Measurements from ENCODE around the gene THAP4. TPM values are rescaled to one million over a fixed set of nuclear protein-coding genes. Genes with fewer than 3 reads are reported as not detected.
"Not testable (repeated sequence)": the region's sequence is repeated elsewhere in the genome, so short reads cannot be mapped to it uniquely, and the experiment has no call there.

THAP4 gene
- total RNA-seq, 1 experiment from 2014 or later = 71.9 TPM

DNA sequence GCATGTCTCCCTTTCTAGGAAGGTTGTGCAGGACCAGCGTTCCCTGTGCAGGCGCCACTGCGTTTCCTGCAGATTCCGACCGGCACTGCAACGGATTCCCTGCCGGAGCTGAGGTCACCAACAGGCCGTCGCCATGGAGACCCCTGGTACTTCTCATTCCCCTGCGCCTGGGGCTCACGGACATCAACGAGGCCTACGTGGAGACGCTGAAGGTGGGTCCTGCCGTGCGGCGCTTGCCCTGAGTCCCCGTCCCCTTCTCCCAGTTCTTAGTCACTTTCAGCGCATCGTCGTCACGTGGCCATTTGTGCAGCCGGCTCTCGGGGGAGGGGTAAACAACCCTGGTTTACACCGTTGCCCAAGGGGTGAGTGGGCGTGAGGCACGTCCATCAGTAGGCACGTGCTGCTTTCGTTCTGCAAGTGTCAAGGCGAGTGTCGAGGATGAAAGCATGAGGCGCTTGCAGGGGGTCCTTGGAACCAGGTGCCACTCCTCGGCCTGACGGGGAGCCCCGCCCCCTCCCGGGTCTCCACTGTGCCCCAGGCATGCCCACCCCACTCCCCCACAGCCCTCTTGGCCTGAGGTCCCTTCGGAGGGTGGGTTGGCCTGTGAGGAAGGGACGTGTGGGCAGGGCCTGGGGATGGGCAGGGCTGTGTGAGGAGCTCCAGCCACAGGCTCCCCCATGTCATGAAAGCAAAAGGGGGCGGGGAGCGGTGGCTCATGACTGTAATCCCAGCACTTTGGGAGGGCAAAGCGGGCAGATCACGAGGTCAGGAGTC is 29.9 kb upstream of the THAP4 start:
- DNase-seq (ENCODE audit: extremely low read depth, low read depth) = no peak

DNA sequence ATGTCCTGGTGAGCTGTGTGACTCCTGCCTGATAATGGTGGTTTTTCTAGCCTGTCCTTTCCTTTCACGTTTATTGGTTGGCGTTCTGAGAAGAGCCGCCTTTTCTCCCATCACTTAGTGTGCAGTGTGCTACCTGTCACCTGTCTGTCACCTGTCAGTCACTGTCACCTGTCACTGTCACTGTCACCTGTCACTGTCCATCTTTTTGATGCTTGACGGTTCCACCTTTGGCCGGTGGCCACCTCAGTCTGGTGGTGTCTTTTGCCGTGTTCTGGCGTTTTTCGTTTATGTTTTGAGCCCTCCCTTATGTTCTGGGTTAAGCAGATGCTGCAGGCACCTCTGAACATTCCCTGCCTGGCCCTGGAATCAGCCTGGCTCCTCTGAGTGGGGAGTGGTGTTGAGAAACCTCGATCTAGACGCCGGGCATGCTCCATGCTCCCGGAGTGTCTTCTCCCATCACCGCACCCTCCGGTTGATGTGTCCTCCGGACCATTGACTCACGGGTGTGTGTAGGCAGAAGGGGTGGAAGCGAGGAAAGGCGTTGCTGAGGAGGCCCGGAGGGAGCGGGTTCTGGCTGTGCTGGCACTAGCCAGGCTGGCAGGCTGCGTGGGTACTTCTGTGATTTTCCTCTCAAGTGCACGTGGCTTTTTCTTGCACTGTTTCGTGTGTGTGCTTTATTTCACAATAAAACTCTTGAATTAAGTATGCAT is 28.9 kb upstream of the THAP4 start:
- DNase-seq (ENCODE audit: extremely low read depth, low read depth) = no peak

DNA sequence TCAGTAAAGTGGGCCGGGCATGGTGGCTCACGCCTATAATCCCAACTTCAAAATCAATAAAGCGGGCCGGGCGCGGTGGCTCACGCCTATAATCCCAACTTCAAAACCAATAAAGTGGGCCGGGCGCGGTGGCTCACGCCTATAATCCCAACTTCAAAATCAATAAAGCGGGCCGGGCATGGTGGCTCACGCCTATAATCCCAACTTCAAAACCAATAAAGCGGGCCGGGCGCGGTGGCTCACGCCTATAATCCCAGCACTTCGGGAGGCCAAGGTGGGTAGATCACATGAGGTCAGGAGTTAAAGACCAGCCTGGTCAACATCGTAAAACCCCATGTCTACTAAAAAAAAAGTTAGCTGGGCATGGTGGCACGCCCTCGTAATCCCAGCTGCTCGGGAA is 25.8 kb upstream of the THAP4 start:
- not testable (repeated sequence) for DNase-seq (ENCODE audit: extremely low read depth, low read depth)

- DNase-seq (ENCODE audit: extremely low read depth, low read depth) = no peak
Measured at GRCh38 chr2:241660593-241661213, 23.7 kb upstream of the THAP4 start.

DNA sequence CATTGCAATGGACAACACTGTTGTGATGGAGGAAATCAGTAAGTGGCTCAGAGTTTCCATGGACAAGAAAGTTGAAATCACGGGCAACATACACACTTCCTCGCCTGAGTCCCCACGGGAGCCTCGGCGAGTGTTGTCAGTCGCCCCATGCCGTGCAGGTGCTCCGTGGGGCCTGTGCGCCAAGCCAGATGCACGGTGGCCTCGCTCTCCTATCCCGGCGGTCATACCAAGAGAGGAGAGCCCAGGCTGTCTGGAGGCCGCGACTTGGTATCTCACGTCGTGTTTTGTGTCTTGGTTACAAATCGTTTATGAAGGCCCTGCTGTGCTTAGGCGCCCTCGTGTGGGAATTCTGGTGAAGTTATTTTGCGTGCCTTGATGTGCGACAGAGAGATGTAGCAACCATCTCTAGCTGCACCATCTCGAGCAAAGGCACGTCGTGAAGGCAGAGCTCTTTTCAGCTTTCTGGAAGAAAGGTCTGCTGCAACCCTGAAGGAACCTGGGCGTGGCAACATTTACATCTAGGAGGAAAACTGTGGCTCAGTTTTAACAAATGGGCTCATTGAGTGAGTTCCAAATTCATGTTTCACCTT is 22.3 kb upstream of the THAP4 start:
- DNase-seq (ENCODE audit: extremely low read depth, low read depth) = peak; percentile 74

DNA sequence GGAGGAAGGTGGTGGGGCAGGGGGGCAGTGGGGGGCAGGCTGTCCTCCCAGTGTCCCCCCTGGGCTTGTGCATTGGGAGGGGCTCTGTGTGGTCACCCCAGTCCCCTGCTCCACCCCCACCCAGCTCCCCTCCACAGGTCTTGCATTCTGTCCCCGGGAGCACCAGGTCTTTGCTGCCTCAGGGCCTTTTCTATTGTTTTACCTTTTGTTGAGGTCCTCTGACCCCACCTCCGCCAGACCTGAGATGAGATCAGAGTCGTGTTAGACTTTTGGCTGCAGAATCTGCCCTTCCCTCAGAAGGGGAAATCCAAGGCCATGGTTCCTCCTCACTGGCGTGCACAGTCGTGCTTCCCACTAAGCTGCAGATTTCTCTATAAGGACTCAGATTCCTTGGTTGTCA is 21.3 kb upstream of the THAP4 start:
- DNase-seq (ENCODE audit: extremely low read depth, low read depth) = no peak

GRCh38 chr2:241657786-241658254 is 20.9 kb upstream of the THAP4 start:
- no peak for DNase-seq (ENCODE audit: extremely low read depth, low read depth)

- no peak for DNase-seq (ENCODE audit: extremely low read depth, low read depth)
Measured at GRCh38 chr2:241656190-241656741, 19.3 kb upstream of the THAP4 start.

GRCh38 chr2:241655516-241656189 is 18.7 kb upstream of the THAP4 start:
- DNase-seq (ENCODE audit: extremely low read depth, low read depth) = no peak

DNA sequence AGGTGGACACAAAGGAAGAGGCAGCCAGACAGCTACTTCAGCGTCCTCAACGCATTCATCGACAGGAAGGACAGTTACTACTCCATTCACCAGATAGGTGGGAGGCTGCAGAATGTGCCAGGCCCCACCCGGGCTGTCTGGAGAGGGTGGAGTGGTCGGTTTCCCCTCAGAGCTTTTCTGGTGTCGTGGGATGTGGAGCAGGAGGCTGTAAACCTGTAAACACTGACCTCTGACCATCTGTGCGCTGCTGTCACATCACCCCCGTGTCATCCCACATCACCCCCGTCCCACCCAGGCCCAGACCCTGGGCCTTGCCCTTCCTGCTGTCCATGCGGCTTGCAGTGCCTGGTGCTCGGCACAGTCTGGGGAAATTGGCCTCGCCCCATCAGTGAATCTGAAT is 17.6 kb upstream of the THAP4 start:
- no peak for DNase-seq (ENCODE audit: extremely low read depth, low read depth)

- DNase-seq (ENCODE audit: extremely low read depth, low read depth) = no peak
Measured at GRCh38 chr2:241653210-241653750, 16.3 kb upstream of the THAP4 start.

GRCh38 chr2:241652722-241653121 is 15.8 kb upstream of the THAP4 start:
- DNase-seq (ENCODE audit: extremely low read depth, low read depth) = no peak

DNA sequence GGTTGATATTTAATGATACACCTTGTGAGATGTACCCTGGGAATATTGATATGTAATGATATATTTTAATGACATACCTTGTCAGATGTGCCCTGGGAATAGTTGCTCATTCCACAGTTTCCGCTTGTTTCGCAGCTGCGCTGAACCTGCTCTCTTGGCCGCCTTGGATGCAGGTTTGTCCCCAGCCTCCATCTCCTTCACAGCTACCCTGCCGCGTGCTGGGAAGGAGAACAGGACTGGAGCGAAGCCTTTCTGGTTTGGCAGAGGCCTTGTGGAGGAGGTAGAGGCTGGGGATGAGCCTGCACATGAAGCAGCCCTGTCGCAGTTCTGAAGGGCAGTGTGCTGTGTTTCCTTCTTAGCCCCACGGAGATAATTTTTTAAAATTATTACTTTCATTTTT is 15.2 kb upstream of the THAP4 start:
- DNase-seq (ENCODE audit: extremely low read depth, low read depth) = no peak

DNA sequence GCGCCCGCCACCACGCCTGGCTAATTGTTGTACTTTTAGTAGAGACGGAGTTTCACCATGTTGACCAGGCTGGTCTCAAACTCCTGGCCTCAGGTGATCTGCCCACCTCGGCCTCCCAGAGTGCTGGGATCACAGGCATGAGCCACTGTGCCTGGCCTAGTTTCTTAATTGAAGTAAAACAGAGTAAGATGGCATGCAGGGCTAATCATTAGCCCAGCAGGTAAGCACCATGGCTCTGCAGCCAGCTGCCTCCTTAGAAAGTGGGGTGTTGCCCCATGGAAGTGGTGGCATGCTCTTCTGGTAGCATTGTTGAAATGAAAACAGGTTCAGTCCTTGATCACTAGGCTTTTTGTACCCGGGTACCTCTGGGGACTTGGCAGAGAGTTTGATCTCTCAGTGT is 13.0 kb upstream of the THAP4 start:
- no peak for DNase-seq (ENCODE audit: extremely low read depth, low read depth)

- DNase-seq (ENCODE audit: extremely low read depth, low read depth) = no peak
Measured at GRCh38 chr2:241649404-241649803, 12.4 kb upstream of the THAP4 start.

DNA sequence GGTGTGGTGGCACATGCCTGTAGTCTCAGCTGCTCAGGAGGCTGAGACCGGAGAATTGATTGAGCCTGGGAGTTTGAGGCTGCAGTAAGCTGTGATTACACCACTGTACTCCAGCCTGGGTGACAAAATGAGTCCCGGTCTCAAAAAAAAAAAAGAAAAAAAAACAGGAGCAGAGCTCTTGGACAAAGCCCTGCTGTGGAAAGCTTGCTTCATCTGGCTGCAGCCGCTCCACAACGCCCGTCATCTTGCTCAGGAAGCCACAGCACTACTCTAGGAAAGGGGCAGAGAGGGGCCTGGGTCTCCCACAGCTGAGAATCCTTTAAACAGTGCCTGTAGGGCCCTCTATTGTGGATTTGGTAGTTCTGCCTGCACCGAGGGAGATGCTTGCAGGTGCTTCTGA is 11.5 kb upstream of the THAP4 start:
- no peak for DNase-seq (ENCODE audit: extremely low read depth, low read depth)

DNA sequence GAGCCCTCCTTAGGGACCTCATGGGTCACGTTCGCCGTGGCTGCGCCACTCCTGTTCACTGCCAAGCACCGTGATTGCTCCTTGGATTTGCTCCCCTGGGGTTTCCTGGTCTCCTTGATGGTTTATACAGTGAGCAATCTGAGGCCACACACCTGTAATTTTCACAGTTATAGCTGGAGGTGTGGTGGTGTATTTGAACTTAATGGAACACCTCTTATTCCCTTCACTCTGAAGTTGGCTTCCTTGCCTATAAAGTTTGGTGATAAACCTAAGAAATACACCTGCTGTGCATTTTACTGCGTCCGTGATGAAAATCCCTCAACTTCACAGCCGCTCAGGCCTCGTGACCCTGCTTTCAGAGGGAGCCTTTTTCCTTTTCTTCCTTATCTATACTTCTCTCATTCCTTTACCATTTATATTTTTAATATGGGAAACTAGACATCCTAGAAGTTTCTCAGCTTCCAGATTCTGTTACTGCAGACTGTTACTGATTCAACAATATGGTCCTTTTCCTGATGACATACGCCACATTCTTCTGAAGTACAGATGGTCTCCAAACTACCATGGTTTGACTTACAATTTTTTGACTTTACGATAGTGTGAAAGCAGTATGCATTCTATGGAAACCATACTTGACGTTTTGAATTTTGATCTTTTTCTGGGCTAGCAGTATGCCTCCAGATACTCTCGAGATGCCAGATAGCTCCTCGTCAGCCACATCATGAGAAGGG is 9.1 kb upstream of the THAP4 start:
- no peak for DNase-seq (ENCODE audit: extremely low read depth, low read depth)

- DNase-seq (ENCODE audit: extremely low read depth, low read depth) = no peak
Measured at GRCh38 chr2:241645056-241645914, 8.3 kb upstream of the THAP4 start.

DNA sequence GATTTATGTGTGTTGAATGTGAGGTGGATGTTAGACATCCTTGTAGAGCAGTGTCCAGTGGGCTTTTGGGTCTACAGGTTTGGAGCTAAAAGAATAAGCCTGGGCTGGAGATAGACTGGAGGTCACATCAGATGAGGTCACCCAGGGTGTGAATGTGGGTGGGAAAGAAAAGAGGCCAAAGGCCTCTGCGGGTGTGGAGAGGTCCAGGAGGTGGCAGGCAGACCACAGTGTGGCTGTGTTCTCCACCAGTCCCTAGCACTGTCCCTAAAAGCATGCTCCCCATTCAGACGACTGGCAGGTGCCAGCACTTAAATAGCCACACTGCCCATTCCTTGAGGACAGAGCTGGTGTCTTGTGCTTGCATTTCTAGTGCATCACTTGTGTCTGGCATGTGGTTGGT is 4.7 kb upstream of the THAP4 start:
- no peak for DNase-seq (ENCODE audit: extremely low read depth, low read depth)

All from NCI-H460 (cell line).